ENCODE results near the gene EIF2S1. TPM values are rescaled to one million over a fixed set of nuclear protein-coding genes. Genes with fewer than 3 reads are reported as not detected.
A peak's percentile ranks its signal among the peaks of the same experiment; 100 is the strongest.

Gene EIF2S1
- total RNA-seq (78.2 TPM), polyA plus RNA-seq (ENCODE audit: insufficient read depth, low read depth, low replicate concordance) (52.8 TPM)
- long read RNA-seq, donor 1, full-length matches to known transcripts = 15 of 15 reads
- long read RNA-seq, donor 1, partial matches to known transcripts = 0 of 15 reads
- long read RNA-seq, donor 1, other reads (novel, unspliced or antisense) = 0 of 15 reads
- long read RNA-seq, donor 2, full-length matches to known transcripts = 20 of 20 reads
- long read RNA-seq, donor 2, partial matches to known transcripts = 0 of 20 reads
- long read RNA-seq, donor 2, other reads (novel, unspliced or antisense) = 0 of 20 reads
- long read RNA-seq, donor 3, full-length matches to known transcripts = 23 of 23 reads
- long read RNA-seq, donor 3, partial matches to known transcripts = 0 of 23 reads
- long read RNA-seq, donor 3, other reads (novel, unspliced or antisense) = 0 of 23 reads
- long read RNA-seq, donor 4, full-length matches to known transcripts = 25 of 25 reads
- long read RNA-seq, donor 4, partial matches to known transcripts = 0 of 25 reads
- long read RNA-seq, donor 4, other reads (novel, unspliced or antisense) = 0 of 25 reads
- long read RNA-seq, donor 5 = 0 reads
- long read RNA-seq, donor 6, full-length matches to known transcripts = 39 of 39 reads
- long read RNA-seq, donor 6, partial matches to known transcripts = 0 of 39 reads
- long read RNA-seq, donor 6, other reads (novel, unspliced or antisense) = 0 of 39 reads
- long read RNA-seq, donor 7, full-length matches to known transcripts = 58 of 59 reads
- long read RNA-seq, donor 7, partial matches to known transcripts = 0 of 59 reads
- long read RNA-seq, donor 7, other reads (novel, unspliced or antisense) = 1 of 59 reads
- long read RNA-seq, donor 8, full-length matches to known transcripts = 14 of 14 reads
- long read RNA-seq, donor 8, partial matches to known transcripts = 0 of 14 reads
- long read RNA-seq, donor 8, other reads (novel, unspliced or antisense) = 0 of 14 reads
- long read RNA-seq, donor 9, full-length matches to known transcripts = 16 of 16 reads
- long read RNA-seq, donor 9, partial matches to known transcripts = 0 of 16 reads
- long read RNA-seq, donor 9, other reads (novel, unspliced or antisense) = 0 of 16 reads
- long read RNA-seq, donor 10, full-length matches to known transcripts = 15 of 15 reads
- long read RNA-seq, donor 10, partial matches to known transcripts = 0 of 15 reads
- long read RNA-seq, donor 10, other reads (novel, unspliced or antisense) = 0 of 15 reads

GRCh38 chr14:67359775-67360469, at the start of gene EIF2S1, which contains the start of gene ATP6V1D:
EIF2S1 (plus strand) TSS chr14:67360328; CDS start chr14:67364768, 4,440 bp downstream.
ATP6V1D (minus strand) TSS chr14:67359804; CDS start chr14:67359698, 106 bp downstream.
- H3K4me3 ChIP-seq (ENCODE audit: low read length in 3 of 3) = peak within 1 kb of the TSS; percentile 92 to 99 (median 96)
- H3K9ac ChIP-seq (ENCODE audit: low read length in 3 of 3) = peak within 1 kb of the TSS; percentile 83 to 99 (median 98)
- no peaks in the 10 kb centered on the region for H3K27me3 ChIP-seq (ENCODE audit: control insufficient read depth, insufficient read depth, low read length)
- H3K4me1 ChIP-seq (ENCODE audit: control insufficient read depth in 2 of 3, insufficient read depth in 2 of 3, low read depth in 1 of 3, low read length in 3 of 3) = peaks cover 0 to 13% (median 10%) of the 10 kb centered on the region in 3 donors
- FAIRE-seq (peak; percentile 85), DNase-seq (peak; percentile 100)
- H3K36me3 ChIP-seq (ENCODE audit: control insufficient read depth in 2 of 3, insufficient read depth in 3 of 3, low read length in 3 of 3) = peaks cover 0 to 8% (median 0%) of the 10 kb centered on the region in 3 donors
- H3K27ac ChIP-seq (ENCODE audit: low read depth in 2 of 2, low read length in 2 of 2) = peak within 1 kb of the TSS; percentile 98 to 100
- no peaks in the 10 kb centered on the region for H3K9me3 ChIP-seq (ENCODE audit: control insufficient read depth in 2 of 3, insufficient read depth in 1 of 3, low read length in 3 of 3)
- intact Hi-C loops (cut with DNase I) = no loop called here
- TF ChIP-seq, protein P1, sequence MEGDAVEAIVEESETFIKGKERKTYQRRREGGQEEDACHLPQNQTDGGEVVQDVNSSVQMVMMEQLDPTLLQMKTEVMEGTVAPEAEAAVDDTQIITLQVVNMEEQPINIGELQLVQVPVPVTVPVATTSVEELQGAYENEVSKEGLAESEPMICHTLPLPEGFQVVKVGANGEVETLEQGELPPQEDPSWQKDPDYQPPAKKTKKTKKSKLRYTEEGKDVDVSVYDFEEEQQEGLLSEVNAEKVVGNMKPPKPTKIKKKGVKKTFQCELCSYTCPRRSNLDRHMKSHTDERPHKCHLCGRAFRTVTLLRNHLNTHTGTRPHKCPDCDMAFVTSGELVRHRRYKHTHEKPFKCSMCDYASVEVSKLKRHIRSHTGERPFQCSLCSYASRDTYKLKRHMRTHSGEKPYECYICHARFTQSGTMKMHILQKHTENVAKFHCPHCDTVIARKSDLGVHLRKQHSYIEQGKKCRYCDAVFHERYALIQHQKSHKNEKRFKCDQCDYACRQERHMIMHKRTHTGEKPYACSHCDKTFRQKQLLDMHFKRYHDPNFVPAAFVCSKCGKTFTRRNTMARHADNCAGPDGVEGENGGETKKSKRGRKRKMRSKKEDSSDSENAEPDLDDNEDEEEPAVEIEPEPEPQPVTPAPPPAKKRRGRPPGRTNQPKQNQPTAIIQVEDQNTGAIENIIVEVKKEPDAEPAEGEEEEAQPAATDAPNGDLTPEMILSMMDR (IDR thresholded peaks at IDR 0.05; ENCODE audit: borderline replicate concordance, extremely low read depth, insufficient read depth) = peak; percentile 86

DNA sequence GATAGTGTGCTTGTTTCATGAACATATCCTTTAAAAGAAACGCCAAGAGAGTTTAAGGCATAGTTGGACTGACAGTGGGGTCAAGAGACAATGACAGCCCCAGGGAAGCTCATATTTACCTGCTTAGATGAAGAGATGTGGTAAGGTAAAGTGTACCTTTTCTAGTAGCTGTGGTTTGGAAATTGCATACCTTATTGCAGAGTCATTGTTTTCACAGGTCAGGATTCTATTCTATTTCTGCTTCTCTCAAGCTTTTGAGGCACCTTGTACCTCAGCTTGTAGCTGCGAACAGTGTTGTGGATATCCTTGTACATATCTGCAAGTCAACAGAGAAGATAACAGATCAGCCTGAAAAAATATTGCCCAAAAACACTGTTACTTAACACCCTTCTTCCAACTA, 48.3 kb upstream of the EIF2S1 start:
- no peak for FAIRE-seq
- no peak overlapping the region for H3K4me3 ChIP-seq (ENCODE audit: low read length in 3 of 3)
- peaks cover 2 to 4% (median 4%) of the 10 kb centered on the region in 3 donors for H3K36me3 ChIP-seq (ENCODE audit: control insufficient read depth in 2 of 3, insufficient read depth in 3 of 3, low read length in 3 of 3)
- no peaks in the 10 kb centered on the region for H3K27me3 ChIP-seq (ENCODE audit: control insufficient read depth, insufficient read depth, low read length)
- H3K27ac ChIP-seq (ENCODE audit: low read depth in 2 of 2, low read length in 2 of 2) = no peak overlapping the region
- intact Hi-C loops (cut with DNase I) = no loop called here
- no peak for DNase-seq
- TF ChIP-seq, protein P1 (IDR thresholded peaks at IDR 0.05; ENCODE audit: borderline replicate concordance, extremely low read depth, insufficient read depth) = no peak
- H3K4me1 ChIP-seq (ENCODE audit: control insufficient read depth in 2 of 3, insufficient read depth in 2 of 3, low read depth in 1 of 3, low read length in 3 of 3) = peaks cover 0 to 8% (median 0%) of the 10 kb centered on the region in 3 donors
- H3K9me3 ChIP-seq (ENCODE audit: control insufficient read depth in 2 of 3, insufficient read depth in 1 of 3, low read length in 3 of 3) = no peaks in the 10 kb centered on the region
- no peak overlapping the region for H3K9ac ChIP-seq (ENCODE audit: low read length in 3 of 3)

DNA sequence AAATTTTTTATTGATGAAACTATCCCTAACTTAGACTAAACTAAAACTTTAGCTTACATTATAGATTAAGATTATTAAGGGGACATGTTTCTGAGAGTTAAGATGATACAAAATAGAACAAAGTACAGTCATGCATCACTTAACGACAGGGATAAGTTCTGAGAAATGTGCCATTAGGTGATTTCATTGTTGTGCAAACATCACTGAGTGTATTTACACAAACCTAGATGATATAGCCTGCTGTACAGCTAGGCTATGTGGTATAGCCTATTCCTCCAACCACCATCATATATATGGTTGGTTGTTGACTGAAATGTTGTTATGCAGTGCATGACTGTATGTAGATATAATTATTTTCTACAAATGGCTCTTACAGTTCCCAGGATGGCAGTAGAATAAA, 47.0 kb upstream of the EIF2S1 start:
- Histone ChIP-seq H3K27me3 (ENCODE audit: control insufficient read depth, insufficient read depth, low read length) (no peaks in the 10 kb centered on the region), H3K9me3 (ENCODE audit: control insufficient read depth in 2 of 3, insufficient read depth in 1 of 3, low read length in 3 of 3) (no peaks in the 10 kb centered on the region), H3K4me1 (ENCODE audit: control insufficient read depth in 2 of 3, insufficient read depth in 2 of 3, low read depth in 1 of 3, low read length in 3 of 3) (peaks cover 0 to 8% (median 0%) of the 10 kb centered on the region in 3 donors), H3K27ac (ENCODE audit: low read depth in 2 of 2, low read length in 2 of 2) (no peak overlapping the region), H3K36me3 (ENCODE audit: control insufficient read depth in 2 of 3, insufficient read depth in 3 of 3, low read length in 3 of 3) (peaks cover 0 to 6% (median 2%) of the 10 kb centered on the region in 3 donors), H3K4me3 (ENCODE audit: low read length in 3 of 3) (no peak overlapping the region), H3K9ac (ENCODE audit: low read length in 3 of 3) (no peak overlapping the region)
- intact Hi-C loops (cut with DNase I) = no loop called here
- TF ChIP-seq, protein P1 (IDR thresholded peaks at IDR 0.05; ENCODE audit: borderline replicate concordance, extremely low read depth, insufficient read depth) = no peak
- FAIRE-seq = no peak
- DNase-seq = no peak

Measured in kidney (tissue), 22 donors.